ACHN (cell line): ENCODE results near the gene FAHD2B.
"Not testable (repeated sequence)": the region's sequence is repeated elsewhere in the genome, so short reads cannot be mapped to it uniquely, and the experiment has no call there.

ENCODE experiments used
- DNase-seq: peaks from one replicate; pipeline ENCODE4 v3.0.0-alpha.2; 2015
- in situ Hi-C: cut with HindIII; loops from 2 replicates; pipeline ENCODE4 v1.10.0; 2017; ENCODE audit warnings: low sequenced_read_pairs, low pct_ligation_motif_present, low pct_unique_long_range_greater_than_20kb

Gene FAHD2B

DNA sequence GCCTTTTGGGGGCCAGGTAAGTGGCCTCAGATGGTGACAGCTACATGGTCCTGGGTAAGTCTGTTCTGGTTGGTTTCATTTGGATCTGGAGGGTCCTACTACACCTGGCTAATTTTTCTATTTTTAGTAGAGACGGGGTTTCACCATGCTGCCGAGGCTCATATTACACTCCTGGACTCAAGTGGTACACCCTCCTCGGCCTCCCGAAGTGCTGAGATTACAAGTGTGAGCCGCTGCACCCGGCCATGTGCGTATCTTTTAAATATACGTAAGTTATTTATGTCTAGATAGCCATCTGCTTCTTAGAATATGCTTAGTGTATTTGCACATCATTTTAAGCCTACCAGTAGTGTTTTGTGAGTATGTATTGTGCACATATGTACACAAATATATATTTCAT lies 17.5 kb downstream of the FAHD2B start:
- in situ Hi-C loops, result not testable (repeated sequence)

DNA sequence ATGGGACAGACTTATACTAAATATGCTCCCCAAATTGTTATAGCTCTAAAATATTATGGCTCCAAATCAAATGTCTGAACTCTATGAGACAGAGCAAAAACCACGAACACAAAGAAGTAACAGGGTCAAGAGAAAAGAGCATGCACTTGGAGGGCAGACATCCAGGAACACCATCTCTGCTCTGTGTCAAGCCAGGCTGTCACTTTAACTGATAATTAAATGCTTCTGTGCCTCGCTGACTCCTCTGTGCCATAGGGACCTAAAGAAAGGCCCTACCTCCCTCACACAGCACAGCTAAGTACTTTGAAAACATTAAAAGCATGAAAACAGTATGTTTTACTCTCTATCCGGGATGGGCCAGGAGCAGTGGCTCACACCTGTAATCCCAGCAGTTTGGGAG lies 23.8 kb downstream of the FAHD2B start:
- in situ Hi-C loops, result not testable (repeated sequence)

More for the DNA sequence above, 17.5 kb downstream of the FAHD2B start:
- not testable (repeated sequence) for DNase-seq

DNA sequence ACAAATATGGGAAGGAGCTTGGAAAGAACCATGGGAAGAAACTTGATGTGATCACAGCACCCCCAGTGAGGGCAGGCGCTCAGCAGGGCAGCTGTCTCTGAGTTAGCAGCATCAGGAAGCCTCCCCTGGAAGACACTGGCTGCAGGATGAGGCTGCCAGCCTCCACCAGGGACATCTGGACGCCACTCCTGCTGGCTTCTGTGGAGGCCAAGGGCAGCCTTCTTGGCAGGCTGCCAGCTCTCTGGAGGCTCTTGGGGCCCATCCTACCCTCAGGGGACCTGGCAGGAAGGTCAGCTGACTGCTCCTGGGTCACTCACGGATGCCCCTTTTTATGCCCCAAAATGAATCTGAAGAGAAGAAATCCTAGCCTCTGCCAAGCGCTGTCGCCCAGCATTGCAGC lies 26.0 kb downstream of the FAHD2B start:
- DNase-seq, in situ Hi-C loops: not testable (repeated sequence)

More for the DNA sequence above, 23.8 kb downstream of the FAHD2B start:
- DNase-seq, result not testable (repeated sequence)

DNA sequence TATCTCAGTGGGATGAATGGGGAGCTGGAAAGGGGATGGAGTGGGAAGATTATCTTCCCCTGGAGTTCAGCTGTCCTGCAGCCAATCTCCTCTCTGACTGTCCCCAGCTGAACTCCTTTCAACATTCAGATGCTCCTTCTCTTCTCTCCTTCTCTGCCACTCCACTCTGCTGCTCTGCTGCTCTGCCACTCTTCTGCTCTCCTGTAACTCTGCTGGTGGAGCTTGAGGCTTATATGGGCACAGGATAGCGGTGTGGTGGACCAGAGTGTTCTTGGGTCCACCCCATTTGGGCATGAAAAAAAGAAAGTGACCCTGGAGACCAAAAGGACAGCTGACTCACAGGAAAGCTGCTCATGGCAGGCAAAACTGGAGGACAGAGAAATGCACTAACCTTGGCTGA lies 26.6 kb downstream of the FAHD2B start:
- no peak for DNase-seq
- in situ Hi-C loops, result no loop called here

DNA sequence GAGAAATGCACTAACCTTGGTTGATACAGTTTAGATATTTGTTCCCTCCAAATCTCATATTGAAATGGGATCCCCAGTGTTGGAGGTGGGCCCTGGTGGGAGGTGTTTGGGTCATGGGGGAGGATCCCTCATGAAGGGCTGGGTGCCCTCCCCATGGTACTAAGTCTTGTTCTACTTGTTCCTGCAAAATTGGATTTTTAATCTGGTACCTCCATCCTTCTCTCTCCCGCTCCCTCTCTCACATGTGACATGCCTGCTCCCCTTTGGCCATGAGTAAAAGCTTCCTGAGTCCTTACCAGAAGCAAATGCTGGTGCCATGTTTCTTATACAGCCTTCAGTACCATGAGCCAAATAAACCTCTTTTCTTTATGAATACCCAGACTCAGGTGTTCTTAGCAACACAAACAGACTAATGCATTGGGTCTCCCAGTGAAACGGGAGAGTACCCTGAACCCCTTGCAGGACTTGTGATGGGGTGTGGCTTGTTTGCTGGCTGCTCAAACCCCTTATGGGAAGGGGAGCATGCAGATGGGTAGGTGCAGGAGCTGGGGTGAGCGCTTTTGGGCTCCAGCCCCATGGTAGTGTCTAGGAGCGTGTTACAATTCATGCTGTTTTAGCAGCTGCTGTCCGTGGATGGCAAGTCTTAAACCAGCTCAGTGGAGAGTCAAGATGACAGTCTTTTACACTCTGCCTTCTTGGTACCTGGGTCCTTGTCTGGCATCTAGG lies 27.2 kb downstream of the FAHD2B start:
- DNase-seq, result no peak
- in situ Hi-C loops, result no loop called here

DNA sequence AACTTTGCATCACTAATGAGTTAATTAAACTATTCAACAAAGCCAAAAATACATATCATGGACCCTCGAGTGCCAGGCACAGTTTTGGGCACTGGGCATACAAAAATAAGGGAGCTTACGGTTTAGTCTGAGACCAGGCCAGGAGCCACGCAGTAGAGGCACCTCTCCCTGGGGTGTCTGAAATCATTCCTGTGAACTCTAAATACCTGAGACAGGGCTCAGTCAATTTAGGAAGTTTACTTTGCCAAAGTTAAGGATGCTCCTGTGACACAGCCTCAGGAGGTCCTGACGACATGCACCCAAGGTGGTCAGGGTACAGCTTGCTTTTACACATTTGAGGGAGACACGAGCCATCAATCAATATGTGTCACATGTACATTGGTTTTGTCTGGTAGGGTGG lies 28.7 kb downstream of the FAHD2B start:
- in situ Hi-C loops, result not testable (repeated sequence)

DNA sequence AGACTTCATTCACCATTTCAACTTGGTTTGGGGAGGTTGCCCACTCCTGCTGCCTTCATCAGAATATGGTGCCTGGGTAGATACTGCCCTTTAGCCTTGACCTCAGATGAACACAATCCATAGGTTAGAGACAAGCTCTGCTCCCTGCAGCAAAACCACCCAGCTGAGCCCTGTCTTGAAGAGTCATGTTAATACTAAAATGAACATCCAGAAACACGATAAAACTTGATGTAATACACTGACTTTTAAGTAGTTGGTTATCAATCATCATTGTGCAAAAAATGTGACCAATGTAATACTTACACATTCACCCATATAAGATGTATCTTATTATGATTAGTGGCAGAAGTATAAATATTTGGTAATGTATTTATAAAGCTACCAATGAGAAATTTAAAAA lies 32.7 kb downstream of the FAHD2B start:
- in situ Hi-C loops, DNase-seq: not testable (repeated sequence)

More for the DNA sequence above, 28.7 kb downstream of the FAHD2B start:
- not testable (repeated sequence) for DNase-seq

DNA sequence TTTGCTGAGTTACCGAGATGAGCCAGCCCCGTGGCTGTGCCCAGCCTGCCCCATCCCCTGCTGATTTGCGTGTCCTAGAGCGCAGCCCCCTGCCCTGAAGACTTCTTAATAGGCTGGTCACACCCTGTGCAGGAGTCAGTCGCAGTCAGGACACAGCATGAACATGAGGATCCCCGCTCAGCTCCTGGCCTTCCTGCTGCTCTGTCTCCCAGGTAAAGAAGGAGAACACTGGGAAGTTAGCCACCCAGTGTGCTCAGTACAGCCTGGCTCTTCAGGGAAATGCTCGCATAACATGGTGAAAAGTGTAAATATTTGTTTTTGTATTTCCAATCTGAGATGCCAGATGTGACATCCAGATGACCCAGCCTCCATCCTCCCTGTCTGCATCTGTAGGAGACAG lies 34.9 kb downstream of the FAHD2B start:
- in situ Hi-C loops, DNase-seq: not testable (repeated sequence)

DNA sequence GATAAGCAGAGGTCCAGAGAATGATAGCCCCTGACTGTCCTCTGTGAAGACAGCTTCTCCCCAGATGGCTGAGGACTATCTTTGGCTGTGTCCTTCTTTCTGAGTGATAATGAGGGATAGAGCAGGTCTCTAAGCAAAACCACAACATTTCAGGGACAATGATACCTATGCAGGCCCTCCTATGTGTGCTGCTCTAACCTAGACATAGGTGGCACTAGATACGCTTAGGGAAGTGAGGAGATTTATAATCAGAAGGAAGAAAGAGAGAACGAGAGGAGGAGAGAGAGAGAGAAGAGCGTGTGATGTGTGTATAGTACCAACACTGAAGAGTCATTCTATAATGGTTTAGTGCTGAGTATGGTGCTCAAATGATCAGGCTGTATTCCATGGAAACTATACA lies 38.5 kb downstream of the FAHD2B start:
- DNase-seq, in situ Hi-C loops: not testable (repeated sequence)

DNA sequence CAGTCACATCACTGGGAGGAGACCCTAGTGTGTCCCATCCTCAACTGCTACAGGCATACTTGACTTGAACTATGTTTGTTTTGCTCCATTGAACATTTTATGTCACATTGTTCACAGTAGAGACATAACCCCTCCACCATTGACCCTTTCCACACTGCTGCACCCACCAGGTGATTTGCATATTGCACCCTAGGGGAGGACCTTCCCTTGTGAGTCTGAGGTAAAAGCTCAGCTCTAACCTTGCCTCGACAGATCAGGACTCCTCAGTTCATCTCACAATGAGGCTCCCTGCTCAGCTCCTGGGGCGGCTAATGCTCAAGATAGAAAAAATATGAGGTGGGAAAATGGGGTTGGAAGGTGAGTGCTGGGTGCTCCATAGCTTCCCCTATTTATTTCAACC lies 44.6 kb downstream of the FAHD2B start:
- DNase-seq, in situ Hi-C loops: not testable (repeated sequence)

DNA sequence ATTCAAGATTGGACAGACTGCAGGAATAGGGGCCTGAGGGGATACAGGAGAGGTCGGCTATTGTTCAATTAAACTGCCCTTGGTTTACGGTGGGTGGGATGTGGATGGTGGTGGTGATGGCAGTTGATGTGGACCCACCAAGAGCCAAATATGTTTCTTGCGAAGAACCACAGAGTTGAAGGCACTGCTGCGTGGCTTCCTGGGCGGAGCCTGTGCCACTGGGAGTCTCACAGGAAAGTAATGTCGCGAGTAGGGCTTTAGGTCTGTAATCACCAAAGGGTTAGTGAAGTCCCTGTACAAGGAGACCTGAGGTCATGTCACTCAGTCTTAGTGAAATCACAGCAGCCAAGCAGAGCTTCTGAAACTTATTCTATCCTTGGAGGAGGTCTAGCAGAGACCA lies 46.2 kb downstream of the FAHD2B start:
- DNase-seq, in situ Hi-C loops: not testable (repeated sequence)

DNA sequence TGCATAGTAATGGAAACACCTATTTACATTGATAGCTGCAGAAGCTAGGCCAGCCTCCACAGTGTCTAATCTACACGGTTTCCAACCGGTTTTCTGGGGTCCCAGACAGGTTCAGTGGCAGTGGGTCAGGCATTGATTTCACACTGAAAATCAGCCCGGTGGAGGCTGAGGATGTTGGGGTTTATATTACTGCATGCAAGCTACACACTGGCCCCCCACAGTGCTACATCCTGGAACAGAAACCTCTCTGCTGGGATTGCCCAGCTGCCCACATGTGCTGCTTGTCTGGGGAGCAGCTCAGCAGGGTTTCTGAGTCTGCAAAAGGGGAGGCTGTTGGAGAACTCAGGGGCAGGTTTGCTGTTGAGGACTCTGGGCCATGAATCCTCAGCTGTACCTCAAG lies 48.0 kb downstream of the FAHD2B start:
- DNase-seq, in situ Hi-C loops: not testable (repeated sequence)

DNA sequence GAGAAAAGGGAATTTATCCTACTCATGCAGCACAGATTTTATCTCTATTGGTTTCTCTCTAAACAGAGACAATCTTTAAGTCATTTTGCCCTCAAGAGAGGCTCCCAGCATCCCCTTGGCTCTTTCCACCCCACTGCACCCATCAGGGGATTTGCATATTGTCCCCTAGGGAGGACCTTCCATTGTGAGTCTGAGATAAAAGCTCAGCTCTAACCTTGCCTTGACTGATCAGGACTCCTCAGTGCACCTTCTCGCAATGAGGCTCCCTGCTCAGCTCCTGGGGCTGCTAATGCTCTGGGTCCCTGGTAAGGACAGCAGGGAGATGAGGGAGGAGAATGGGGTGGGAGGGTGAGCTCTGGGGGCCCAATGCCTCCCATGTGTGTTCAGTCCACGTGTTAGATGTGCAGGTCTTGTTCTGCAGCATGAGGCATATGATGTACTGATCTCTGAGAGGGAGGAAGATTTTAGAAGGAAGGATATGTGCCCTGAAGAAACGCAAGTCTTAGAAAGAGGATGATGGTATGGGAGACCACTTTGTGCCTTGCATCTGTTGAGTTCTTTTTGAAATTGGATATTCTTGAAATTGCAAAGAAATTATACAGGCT lies 48.7 kb downstream of the FAHD2B start:
- DNase-seq, in situ Hi-C loops: not testable (repeated sequence)
